ENCODE results near the gene NANOGP8.

NANOGP8 gene

DNA sequence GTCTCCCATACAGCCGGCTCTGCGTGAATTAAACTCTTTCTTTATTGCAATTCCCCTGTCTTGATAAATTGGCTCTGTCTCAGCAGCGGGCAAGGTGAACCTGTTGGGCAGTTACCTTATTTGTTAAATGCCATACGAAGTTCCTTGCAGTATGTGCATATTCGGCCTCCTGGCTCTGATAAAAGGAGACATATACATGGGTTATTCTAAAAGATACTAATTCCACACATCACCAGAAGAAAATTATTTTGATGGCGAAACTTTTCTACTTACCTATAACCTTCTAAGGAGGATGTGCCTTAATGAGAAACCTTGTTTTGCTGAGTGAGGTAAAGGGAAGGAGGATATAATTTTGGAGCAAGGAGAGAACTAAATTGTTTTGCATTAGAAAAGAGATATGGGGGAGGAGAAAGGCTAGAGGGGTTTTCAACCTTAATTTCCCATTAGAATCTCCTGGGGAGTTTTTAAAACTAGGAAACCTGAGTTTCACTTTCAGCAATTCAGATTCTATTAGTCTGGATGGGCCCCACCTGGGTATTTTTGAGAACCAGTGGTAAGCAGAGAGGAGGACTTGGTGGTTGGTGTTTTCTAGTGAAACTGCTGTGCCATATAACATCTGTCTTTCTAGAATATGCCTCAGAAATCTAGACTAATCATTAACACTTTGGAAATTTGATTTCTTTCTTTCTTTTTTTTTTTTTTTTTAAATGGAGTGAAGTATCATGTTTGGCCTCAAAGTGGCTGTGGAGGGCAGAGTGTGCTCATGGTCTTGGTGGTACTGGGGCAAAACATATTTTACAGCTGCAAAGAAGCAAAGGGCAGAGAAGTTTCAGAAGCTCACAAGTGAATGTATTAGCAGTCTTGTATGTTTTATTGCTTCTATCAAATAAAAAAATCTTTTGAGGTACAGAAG, 23.0 kb downstream of the NANOGP8 start:
- in situ Hi-C loops (cut with MboI; ENCODE audit: low pct_unique_long_range_greater_than_20kb, low sequenced_read_pairs, unreplicated experiment), result no loop called here
- DNase-seq (ENCODE audit: low spot score), result no peak
- TF ChIP-seq, protein P1, sequence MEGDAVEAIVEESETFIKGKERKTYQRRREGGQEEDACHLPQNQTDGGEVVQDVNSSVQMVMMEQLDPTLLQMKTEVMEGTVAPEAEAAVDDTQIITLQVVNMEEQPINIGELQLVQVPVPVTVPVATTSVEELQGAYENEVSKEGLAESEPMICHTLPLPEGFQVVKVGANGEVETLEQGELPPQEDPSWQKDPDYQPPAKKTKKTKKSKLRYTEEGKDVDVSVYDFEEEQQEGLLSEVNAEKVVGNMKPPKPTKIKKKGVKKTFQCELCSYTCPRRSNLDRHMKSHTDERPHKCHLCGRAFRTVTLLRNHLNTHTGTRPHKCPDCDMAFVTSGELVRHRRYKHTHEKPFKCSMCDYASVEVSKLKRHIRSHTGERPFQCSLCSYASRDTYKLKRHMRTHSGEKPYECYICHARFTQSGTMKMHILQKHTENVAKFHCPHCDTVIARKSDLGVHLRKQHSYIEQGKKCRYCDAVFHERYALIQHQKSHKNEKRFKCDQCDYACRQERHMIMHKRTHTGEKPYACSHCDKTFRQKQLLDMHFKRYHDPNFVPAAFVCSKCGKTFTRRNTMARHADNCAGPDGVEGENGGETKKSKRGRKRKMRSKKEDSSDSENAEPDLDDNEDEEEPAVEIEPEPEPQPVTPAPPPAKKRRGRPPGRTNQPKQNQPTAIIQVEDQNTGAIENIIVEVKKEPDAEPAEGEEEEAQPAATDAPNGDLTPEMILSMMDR (IDR thresholded peaks at IDR 0.05; ENCODE audit: extremely low read depth, insufficient read depth, missing control alignments), result no peak

DNA sequence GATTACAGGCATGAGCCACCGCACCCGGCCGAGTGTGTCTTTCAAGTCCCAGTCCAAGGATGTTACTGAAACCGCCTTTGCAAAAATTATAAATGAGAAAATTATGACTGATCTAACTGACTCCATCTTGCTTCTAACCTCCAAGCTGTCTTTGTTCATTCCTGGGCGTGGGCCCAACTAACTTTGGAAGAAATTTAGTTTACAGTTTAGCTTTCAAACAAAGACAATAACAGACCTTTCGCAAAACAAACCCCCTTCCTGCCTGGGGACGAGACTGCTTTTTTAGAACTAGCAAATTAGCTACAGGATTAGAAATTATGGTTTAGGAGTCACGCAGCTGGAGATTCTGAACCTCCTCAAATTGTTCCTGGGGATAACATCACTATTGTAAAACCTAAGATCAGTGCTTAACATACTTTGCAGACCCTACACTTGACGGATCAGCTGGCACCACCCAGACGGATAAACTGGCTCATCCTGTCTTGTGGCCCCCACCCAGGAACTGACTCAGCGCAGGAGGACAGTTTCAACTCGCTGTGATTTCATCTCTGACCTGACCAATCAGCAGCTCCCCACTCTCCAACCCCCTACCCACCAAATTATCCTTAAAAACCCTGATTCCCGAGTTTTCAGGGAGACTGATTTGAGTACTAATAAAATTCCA, 23.8 kb downstream of the NANOGP8 start:
- in situ Hi-C loops (cut with MboI; ENCODE audit: low pct_unique_long_range_greater_than_20kb, low sequenced_read_pairs, unreplicated experiment), result no loop called here
- DNase-seq (ENCODE audit: low spot score), result no peak
- TF ChIP-seq, protein P1 (IDR thresholded peaks at IDR 0.05; ENCODE audit: extremely low read depth, insufficient read depth, missing control alignments), result no peak

DNA sequence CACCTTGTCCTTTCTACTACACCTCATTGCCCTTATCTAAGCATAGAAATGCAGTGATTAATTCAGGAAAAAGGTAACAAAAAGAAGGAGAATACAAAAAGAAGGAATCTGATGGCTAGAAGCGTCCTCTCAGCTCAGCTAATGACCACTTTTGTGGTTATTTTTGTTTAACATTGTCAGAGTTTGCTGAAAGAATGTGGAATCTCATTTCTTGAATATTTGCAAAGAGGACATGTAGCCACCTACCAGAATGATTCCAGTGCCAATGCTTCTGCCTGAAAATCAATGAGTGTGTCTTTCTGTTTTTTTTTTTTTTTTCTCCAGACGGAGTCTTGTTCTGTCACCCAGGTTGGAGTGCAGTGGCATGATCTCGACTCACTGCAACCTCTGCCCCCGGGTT, 24.5 kb downstream of the NANOGP8 start:
- TF ChIP-seq, protein P1 (IDR thresholded peaks at IDR 0.05; ENCODE audit: extremely low read depth, insufficient read depth, missing control alignments), result no peak
- in situ Hi-C loops (cut with MboI; ENCODE audit: low pct_unique_long_range_greater_than_20kb, low sequenced_read_pairs, unreplicated experiment), result no loop called here
- DNase-seq (ENCODE audit: low spot score), result no peak

DNA sequence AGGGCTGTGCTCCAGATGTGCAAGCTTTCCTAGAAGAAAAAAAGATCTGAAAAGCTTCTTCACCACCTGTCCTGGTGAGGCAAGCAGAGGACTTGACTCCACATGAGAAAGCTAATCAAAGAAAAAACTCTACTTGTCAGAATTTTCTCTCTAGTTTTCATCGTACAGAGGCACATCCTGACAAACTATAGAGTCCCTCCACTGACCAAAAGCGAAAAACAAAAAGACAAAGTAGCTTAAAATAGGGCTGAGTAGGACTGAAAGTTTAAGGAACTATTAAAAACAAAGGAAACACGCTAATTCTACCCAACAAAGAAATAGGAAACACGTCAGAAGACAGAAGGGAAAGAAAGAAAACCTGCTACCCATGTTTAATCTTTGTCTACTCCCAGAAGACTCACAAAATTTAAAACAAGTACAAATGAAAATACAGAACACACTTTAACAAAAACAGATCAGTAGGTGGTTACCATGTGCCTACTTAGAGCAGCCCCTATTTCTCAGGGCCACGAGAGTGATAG, 26.5 kb downstream of the NANOGP8 start:
- TF ChIP-seq, protein P1 (IDR thresholded peaks at IDR 0.05; ENCODE audit: extremely low read depth, insufficient read depth, missing control alignments), result no peak
- DNase-seq (ENCODE audit: low spot score), result no peak
- in situ Hi-C loops (cut with MboI; ENCODE audit: low pct_unique_long_range_greater_than_20kb, low sequenced_read_pairs, unreplicated experiment), result no loop called here

DNA sequence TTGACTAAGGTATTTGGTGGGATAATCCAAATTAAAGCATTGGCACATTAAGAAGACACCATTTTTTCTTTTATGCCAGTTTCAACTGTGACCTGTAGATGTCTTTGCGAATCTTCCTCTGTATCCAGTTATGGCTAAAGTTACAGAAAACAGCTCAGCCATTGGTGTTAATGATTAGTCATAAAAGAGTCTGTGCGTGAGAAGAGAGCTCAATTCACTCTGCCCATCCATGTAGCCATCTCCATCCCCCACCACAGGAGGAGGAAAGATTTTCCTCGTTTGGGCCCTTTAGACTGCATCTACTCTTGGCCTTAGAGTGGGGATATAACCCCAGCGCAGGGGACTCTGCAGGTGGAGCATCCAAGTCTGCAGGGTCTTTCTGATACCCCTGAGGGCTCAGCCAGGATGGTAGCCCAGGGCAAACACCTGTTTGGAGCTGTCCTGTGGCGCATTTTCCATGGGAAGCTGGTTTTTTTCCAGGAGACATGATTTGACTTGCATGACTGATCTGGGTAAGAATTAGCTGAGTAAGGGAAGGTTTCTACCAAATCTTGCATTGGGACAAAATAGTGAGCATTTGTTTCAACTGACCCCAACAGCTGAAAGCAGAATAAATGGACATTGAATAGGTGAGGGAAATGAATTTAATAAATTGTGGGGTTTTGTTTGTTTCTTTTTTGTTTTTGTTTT, 29.5 kb downstream of the NANOGP8 start:
- no peak for DNase-seq (ENCODE audit: low spot score)
- in situ Hi-C loops (cut with MboI; ENCODE audit: low pct_unique_long_range_greater_than_20kb, low sequenced_read_pairs, unreplicated experiment), result no loop called here
- TF ChIP-seq, protein P1 (IDR thresholded peaks at IDR 0.05; ENCODE audit: extremely low read depth, insufficient read depth, missing control alignments), result no peak

DNA sequence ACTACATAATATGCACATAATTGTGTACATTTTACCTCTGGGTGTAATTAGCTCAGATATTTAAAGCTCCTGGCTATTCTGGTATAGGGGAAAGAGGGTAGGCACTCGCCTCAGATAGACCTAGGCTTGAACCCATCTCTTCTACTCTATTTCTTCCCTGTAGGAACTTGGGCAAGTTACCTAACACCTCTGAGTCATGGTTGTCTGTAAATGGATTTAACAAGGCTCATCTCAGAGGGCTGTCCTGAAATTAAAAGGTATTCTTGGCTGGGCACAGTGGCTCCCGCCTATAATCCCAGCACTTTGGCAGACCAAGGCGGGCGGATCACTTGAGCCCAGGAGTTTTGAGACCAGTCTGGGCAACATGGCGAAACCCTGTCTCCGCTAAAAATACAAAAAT, 30.7 kb downstream of the NANOGP8 start:
- DNase-seq (ENCODE audit: low spot score), result no peak
- TF ChIP-seq, protein P1 (IDR thresholded peaks at IDR 0.05; ENCODE audit: extremely low read depth, insufficient read depth, missing control alignments), result no peak
- in situ Hi-C loops (cut with MboI; ENCODE audit: low pct_unique_long_range_greater_than_20kb, low sequenced_read_pairs, unreplicated experiment), result no loop called here

All from GM13977 (cell line).